ENCODE data around the gene SLC4A1AP. TPM values are rescaled to one million over a fixed set of nuclear protein-coding genes. Genes with fewer than 3 reads are reported as not detected.

Gene SLC4A1AP
- total and polyA plus RNA-seq, 2 experiments from 2014 or later = 24.3 to 29.2 TPM

- H3K9me2 ChIP-seq (ENCODE audit: insufficient read depth) = no peaks in the 10 kb centered on the region
- H3K79me2 ChIP-seq (replicated peaks; ENCODE audit: insufficient read depth) = no peaks in the 10 kb centered on the region
- DNase-seq (ENCODE audit: low spot score) (no peak), ATAC-seq (peak; percentile 24)
- H3K4me2 ChIP-seq = peak overlapping the region; percentile 9; the same call in 1 of the 2 replicates
- H3K27me3 Mint-ChIP-seq (ENCODE audit: insufficient read depth, low read depth, poor library complexity) = peaks cover 3% of the 10 kb centered on the region
- H3K4me3 ChIP-seq = no peak overlapping the region
- H3K27ac ChIP-seq (ENCODE audit: low read depth) = no peak overlapping the region
- H4K20me1 ChIP-seq (replicated peaks; ENCODE audit: insufficient read depth) = no peaks in the 10 kb centered on the region
- TF ChIP-seq ZNF114 (CRISPR knock-in tag; IDR thresholded peaks at IDR 0.05) (no peak), POLR2AphosphoS5 (IDR thresholded peaks at IDR 0.05; ENCODE audit: low read depth) (no peak)
- no peaks in the 10 kb centered on the region for H3K9me3 Mint-ChIP-seq
- H3K27ac Mint-ChIP-seq = peak overlapping the region; percentile 19
- peaks cover 39% of the 10 kb centered on the region for H3K4me1 Mint-ChIP-seq
- H3K36me3 Mint-ChIP-seq (ENCODE audit: low read depth) = no peaks in the 10 kb centered on the region
- H3K4me1 ChIP-seq (ENCODE audit: insufficient read depth) = peaks cover 17% of the 10 kb centered on the region
- H3F3A ChIP-seq (replicated peaks; ENCODE audit: low read depth) = no peaks in the 10 kb centered on the region
- H3K4me3 Mint-ChIP-seq = peak overlapping the region; percentile 0; the same call in 1 of the 3 replicates
- no peaks in the 10 kb centered on the region for H3K36me3 ChIP-seq (ENCODE audit: insufficient read depth)
- no peaks in the 10 kb centered on the region for H3K27me3 ChIP-seq (ENCODE audit: insufficient read depth)
- H2AFZ ChIP-seq = peak overlapping the region; percentile 44; the same call in 1 of the 2 replicates
Observed at GRCh38 chr2:27724905-27725701, 61.4 kb downstream of the SLC4A1AP start.

- Histone ChIP-seq H3K4me1 (ENCODE audit: insufficient read depth) (peaks cover 17% of the 10 kb centered on the region), H3K4me3 (no peak overlapping the region), H3K27ac (ENCODE audit: low read depth) (no peak overlapping the region), H3K4me2 (no peak overlapping the region), H4K20me1 (replicated peaks; ENCODE audit: insufficient read depth) (no peaks in the 10 kb centered on the region), H3K36me3 (ENCODE audit: insufficient read depth) (no peaks in the 10 kb centered on the region), H3K9me2 (ENCODE audit: insufficient read depth) (no peaks in the 10 kb centered on the region), H2AFZ (no peak overlapping the region), H3K79me2 (replicated peaks; ENCODE audit: insufficient read depth) (no peaks in the 10 kb centered on the region), H3K27me3 (ENCODE audit: insufficient read depth) (no peaks in the 10 kb centered on the region), H3F3A (replicated peaks; ENCODE audit: low read depth) (no peaks in the 10 kb centered on the region)
- DNase-seq (ENCODE audit: low spot score) (no peak), ATAC-seq (no peak)
- H3K36me3 Mint-ChIP-seq (ENCODE audit: low read depth) = no peaks in the 10 kb centered on the region
- no peak overlapping the region for H3K4me3 Mint-ChIP-seq
- no peaks in the 10 kb centered on the region for H3K9me3 Mint-ChIP-seq
- no peak overlapping the region for H3K27ac Mint-ChIP-seq
- H3K27me3 Mint-ChIP-seq (ENCODE audit: insufficient read depth, low read depth, poor library complexity) = peaks cover 4% of the 10 kb centered on the region
- H3K4me1 Mint-ChIP-seq = peaks cover 34% of the 10 kb centered on the region
- TF ChIP-seq ZNF114 (CRISPR knock-in tag; IDR thresholded peaks at IDR 0.05) (no peak), NANOG (IDR thresholded peaks at IDR 0.05; ENCODE audit: borderline replicate concordance) (no peak), EZH2 (IDR thresholded peaks at IDR 0.05; ENCODE audit: low read depth, unreplicated experiment) (no peak), EZH2phosphoT487 (IDR thresholded peaks at IDR 0.05; ENCODE audit: unreplicated experiment) (no peak), ETS1 (IDR thresholded peaks at IDR 0.05) (no peak), ZNF331 (CRISPR knock-in tag; IDR thresholded peaks at IDR 0.05; ENCODE audit: low read depth) (no peak), JUNB (IDR thresholded peaks at IDR 0.05; ENCODE audit: unreplicated experiment) (no peak), REST (IDR thresholded peaks at IDR 0.05; ENCODE audit: unreplicated experiment) (no peak), STAT1 (IDR thresholded peaks at IDR 0.05; ENCODE audit: unreplicated experiment) (no peak), ZNF462 (CRISPR knock-in tag; IDR thresholded peaks at IDR 0.05) (no peak)
Observed at GRCh38 chr2:27727257-27727656, 63.6 kb downstream of the SLC4A1AP start.

Data from GM23338 (cell line).